Caki2 (cell line): ENCODE data around the gene SLC39A5. TPM values are rescaled to one million over a fixed set of nuclear protein-coding genes. Genes with fewer than 3 reads are reported as not detected.
A peak's percentile ranks its signal among the peaks of the same experiment; 100 is the strongest.

Experiments used
- DNase-seq: peaks from one replicate; pipeline ENCODE4 v3.0.0-alpha.2; 2015; ENCODE audit warnings: low read depth
- in situ Hi-C: cut with HindIII; loops from 2 replicates; pipeline ENCODE4 v1.10.0; 2016; ENCODE audit warnings: low sequenced_read_pairs, low pct_unique_long_range_greater_than_20kb, mixed read lengths
- total RNA-seq: library from RNA; depleted of rRNA; stranded (reverse); fragments of >200 nt; shearing (Covaris generic); gene quantifications from 2 replicates; pipeline ENCODE4 v1.2.3, GENCODE V29; 2014; ENCODE audit warnings: low replicate concordance

The SLC39A5 gene
- total RNA-seq, 1 experiment from 2014 or later = not detected

DNA sequence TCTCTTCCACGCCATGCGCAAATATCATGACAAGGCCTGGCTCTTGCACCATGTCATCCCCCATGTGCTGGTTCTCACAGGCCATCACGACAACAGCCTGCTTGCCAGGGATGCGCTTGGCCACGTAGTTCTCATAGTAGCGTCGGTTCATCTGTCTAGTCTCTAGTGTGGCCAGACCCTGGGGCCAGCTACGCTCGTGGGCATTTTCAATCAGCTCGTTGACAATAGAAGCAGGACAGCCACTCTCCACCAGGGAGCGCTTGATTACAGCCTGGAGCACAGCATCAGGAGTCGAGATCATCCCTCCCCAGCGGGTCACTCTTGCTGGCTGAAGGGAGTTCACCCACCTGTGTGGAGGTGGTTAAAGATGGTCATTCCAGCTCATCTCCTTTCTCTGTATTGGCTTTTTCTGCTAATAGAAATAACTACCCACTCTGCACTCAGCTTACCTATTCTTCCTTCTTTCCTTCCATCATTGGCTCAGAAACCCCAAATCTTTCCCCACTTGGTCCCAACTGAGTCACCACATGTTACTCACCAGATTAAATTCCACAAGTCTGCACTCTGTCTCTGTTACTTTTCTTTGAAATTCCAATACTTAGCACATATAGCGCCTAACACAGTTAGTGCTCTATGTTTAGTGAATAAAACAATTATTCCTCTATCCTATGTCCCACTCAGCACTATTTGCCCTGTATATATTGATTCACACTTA lies 23.2 kb upstream of the SLC39A5 start:
- in situ Hi-C loops = no loop called here
- DNase-seq = peak; percentile 36

- in situ Hi-C loops = no loop called here
- no peak for DNase-seq
These were observed 21.8 kb upstream of the SLC39A5 start for GRCh38 chr12:56208006-56208405.

DNA sequence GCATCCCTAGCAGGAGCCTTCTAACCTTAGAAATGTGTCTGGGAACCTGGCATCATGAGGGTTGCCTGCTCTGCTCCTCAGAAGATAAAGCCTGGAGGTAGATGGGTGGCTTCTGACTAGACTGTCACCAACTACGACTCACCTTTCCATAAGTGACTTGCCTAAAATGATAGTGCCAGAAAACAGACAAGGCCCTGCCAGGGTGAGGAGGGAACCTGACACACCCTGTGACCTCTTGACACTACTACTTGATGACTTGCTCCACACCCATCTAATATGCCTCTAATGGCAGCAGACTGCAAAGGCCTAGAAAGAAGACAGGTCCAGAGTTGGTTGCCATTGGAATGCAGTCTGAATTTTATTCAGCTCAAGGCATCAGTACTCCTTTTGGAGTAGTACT lies 17.5 kb upstream of the SLC39A5 start:
- in situ Hi-C loops = no loop called here

DNA sequence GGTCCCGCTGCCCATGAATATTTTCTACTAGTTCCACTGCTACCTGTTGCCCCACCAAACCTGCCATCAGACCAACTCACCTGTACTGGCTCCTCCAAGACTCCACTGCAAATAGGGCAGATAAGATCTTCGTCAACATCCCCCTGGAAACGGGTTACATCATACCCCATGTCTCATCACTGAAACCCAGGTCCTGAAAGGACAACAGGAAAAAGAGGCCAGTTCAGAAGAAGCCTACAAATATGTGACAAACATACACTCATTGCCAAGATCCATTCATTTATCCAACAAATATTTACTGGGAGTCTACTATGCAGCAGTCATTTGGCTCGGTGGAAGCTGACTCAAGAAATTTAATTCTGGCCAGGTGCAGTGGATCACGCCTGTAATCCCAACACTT lies 16.0 kb upstream of the SLC39A5 start:
- DNase-seq = no peak
- in situ Hi-C loops = no loop called here

More for the DNA sequence above, 17.5 kb upstream of the SLC39A5 start:
- DNase-seq = no peak

- no peak for DNase-seq
- in situ Hi-C loops = no loop called here
These were observed 13.4 kb upstream of the SLC39A5 start for GRCh38 chr12:56216461-56216860.

DNA sequence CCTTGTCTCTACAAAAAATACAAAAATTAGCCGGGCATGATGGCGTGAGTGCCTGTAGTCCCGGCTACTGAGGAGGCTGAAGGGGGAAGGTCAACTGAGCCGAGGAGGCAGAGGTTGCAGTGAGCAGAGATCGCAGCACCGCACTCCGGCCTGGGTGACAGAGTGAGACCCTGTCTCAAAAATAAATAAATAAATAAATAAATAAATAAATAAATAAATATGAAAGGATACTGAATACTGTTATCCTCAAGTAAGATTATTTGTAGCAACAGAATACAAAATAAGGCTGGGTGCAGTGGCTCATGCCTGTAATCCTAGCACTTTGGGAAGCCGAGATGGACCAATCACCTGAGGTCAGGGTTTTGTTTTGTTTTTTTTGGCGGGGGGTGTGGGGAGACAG lies 10.0 kb upstream of the SLC39A5 start:
- no peak for DNase-seq
- in situ Hi-C loops = no loop called here

- DNase-seq = no peak
These were observed 9.1 kb upstream of the SLC39A5 start for GRCh38 chr12:56220611-56221231.

DNA sequence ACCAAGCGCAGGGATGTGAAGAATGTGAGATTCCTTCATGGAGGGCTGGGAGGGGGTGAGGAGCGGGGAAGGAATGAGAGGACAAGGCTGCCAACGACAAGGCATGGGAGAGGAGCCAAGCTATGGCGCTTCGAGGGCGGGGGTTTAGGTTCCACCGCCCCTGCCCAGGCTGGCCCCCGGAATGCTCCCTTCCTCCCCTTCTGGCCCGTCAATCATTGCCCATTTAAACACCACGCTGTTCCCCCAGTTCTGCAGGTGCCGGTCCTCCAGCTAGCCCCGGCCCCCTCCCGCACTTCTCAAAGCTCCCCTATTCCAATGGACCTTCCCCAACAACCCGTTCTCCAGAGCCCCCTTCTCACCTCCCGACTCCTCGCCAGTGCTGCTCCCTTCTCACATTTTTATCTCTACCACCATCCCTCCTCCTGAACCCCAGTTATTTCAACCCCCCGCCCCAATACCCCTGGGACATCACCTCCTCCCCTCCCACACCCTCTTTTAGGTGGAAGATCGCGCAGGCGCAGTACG lies 8.6 kb upstream of the SLC39A5 start:
- in situ Hi-C loops = no loop called here
- peak; percentile 45 for DNase-seq

More at GRCh38 chr12:56220611-56221231, 9.1 kb upstream of the SLC39A5 start:
- in situ Hi-C loops = no loop called here

GRCh38 chr12:56221757-56222530 lies 7.9 kb upstream of the SLC39A5 start, which contains the start of gene RNF41:
TSS of gene RNF41 (minus strand) at chr12:56221922. CDS start at chr12:56214047, 7,875 bp downstream.
- in situ Hi-C loops = no loop called here
- peak; percentile 99 for DNase-seq

- in situ Hi-C loops = no loop called here
These were observed 7.3 kb upstream of the SLC39A5 start for GRCh38 chr12:56222531-56222895.

GRCh38 chr12:56223571-56224101 lies 6.2 kb upstream of the SLC39A5 start:
- no peak for DNase-seq
- in situ Hi-C loops = no loop called here

More at GRCh38 chr12:56222531-56222895, 7.3 kb upstream of the SLC39A5 start:
- DNase-seq = no peak

GRCh38 chr12:56224102-56224701 lies 5.6 kb upstream of the SLC39A5 start, which contains the start of gene NABP2:
TSS of gene NABP2 (plus strand) at chr12:56224342. CDS start at chr12:56224857, 515 bp downstream.
- DNase-seq = peak; percentile 99
- in situ Hi-C loops = no loop called here

- in situ Hi-C loops = no loop called here
- DNase-seq = no peak
These were observed 4.9 kb upstream of the SLC39A5 start for GRCh38 chr12:56224954-56225353.

DNA sequence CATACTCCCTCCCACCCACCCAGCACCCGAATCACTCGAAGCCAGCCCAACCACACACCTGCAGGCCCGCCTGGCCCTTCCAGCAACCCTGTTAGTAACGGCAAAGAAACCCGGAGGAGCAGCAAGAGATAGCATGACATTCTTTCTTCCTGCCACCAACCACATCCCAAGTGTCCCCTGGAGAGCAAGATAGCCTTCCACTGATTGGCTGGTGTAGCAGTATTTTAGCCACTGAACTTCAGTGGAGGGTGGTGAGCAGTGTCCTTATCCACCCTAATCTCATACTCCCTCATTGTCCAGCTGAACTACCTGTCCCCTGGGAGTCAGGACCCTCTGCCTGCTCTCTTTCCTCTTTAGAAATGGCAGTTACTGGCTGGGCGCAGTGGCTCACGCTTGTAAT lies 769 bp upstream of the SLC39A5 start:
- in situ Hi-C loops = no loop called here

DNA sequence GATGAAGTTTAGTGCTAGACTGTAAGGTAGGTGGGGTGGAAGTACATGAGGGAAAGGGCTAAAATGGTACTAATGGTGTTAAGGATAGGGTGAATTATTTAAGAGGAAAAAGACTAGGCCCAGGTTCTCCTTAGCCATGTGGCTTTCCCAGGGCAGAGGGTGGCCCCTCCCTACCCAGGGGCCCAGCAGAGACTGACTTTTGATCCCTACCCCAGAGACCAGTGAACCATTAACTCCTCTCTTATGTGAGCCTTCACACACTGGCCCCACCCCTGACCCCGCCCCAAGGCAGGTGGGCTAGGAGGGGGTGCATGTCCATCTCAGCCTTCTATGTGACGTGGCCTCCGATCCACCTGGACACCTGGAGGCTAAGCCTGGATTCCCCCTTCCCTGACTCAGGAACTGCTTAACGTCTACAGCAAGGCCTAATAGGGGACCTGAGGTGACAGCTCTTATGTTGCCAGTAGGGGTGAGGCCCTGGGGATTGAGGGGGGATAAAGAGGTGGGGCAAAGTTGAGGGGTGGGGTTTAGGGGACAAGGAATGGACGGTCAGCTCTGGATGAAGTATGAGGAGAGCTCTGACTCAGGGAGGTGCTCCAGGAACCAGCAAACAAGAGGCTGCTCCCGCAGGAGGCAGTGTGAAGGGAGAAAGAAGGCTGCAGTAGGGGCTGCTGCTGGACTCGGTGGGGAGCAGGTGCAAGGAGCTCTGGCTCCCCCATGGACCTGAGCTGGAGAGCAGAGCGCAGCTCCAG lies 757 bp downstream of the SLC39A5 start:
- in situ Hi-C loops = no loop called here
- no peak for DNase-seq

More for the DNA sequence above, 769 bp upstream of the SLC39A5 start:
- DNase-seq = no peak

DNA sequence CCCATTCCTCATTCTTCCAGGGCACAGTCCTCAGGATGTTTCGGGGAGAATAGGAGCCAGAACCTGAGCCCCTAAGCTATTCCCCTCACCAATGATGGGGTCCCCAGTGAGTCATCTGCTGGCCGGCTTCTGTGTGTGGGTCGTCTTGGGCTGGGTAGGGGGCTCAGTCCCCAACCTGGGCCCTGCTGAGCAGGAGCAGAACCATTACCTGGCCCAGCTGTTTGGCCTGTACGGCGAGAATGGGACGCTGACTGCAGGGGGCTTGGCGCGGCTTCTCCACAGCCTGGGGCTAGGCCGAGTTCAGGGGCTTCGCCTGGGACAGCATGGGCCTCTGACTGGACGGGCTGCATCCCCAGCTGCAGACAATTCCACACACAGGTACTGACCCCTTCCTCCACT lies 1.3 kb downstream of the SLC39A5 start:
- no peak for DNase-seq
- in situ Hi-C loops = no loop called here

DNA sequence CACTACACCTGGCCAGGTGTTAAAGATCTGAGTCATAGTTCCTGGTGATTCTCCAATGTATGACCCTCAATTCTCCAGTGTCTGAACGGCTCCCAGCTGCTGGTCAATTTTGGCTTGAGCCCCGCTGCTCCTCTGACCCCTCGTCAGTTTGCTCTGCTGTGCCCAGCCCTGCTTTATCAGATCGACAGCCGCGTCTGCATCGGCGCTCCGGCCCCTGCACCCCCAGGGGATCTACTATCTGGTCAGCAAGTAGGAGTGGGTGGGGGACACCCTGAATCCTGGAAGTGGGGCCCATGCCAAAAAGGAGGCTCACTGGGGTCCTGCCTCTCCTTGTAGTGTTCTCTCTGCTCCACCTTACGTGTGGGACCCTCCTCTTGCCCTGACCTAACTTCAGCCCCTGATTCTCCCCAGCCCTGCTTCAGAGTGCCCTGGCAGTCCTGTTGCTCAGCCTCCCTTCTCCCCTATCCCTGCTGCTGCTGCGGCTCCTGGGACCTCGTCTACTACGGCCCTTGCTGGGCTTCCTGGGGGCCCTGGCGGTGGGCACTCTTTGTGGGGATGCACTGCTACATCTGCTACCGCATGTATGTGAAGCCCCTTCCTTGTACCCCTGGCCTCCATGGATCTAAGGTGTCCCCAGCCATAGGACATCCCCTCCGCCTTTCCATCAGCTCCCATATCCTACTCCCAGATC lies 5.0 kb downstream of the SLC39A5 start:
- DNase-seq = no peak

More for the DNA sequence above, 5.0 kb downstream of the SLC39A5 start:
- in situ Hi-C loops = no loop called here
